NK-92 (cell line): ENCODE measurements around the gene HAO2.
"Not testable (repeated sequence)": the region's sequence is repeated elsewhere in the genome, so short reads cannot be mapped to it uniquely, and the experiment has no call there.

ENCODE experiments used
- DNase-seq: peaks from one replicate; lab custom pipeline; 2025; ENCODE audit not compliant: unreplicated experiment; lab: John Stamatoyannopoulos, UW

HAO2 gene

DNA sequence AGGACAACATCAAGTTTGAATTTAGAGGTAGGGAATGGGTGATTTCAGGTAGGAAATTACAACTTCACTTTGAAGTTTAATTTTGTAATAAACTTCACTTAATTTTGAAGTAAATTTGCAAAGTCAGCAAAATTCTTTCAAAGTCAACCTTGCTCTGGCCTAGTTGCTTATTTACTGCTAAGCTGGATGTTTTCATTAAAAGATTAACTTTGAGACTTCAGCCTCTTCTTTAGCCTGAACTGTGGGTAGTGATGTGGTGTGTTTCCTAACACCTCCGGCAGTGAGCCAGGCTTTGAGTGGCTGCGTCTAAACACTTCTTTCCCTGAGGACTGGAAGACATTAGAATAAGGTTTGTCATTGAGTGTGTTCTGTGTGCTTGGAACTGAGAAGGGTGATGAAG, at the start of gene HAO2:
TSS of gene HAO2 (plus strand) at position 232 of the 400 bp plus-strand sequence. CDS start 12,301 bp downstream, outside the sequence.
- DNase-seq, result no peak

DNA sequence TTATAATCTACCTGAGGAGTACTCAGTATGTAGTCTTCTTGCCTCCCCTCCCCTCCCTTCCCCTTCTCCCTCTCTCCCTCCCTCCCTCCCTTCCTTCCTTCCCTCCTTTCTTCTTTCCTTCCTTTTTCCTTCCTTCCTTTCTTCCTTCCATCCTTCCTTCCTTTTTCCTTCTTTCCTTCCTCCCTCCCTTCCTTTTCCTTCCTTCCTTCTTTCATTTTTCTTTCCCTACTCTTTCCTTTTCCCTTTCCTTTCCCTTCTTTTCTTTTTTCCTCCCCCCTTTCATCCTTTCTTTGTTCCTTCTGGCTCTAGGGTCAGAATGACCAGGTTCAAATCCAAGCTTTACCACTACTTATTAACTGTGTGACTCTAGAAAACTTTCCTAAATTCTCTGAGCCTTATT, 48.5 kb upstream of the HAO2 start:
- DNase-seq, result no peak

DNA sequence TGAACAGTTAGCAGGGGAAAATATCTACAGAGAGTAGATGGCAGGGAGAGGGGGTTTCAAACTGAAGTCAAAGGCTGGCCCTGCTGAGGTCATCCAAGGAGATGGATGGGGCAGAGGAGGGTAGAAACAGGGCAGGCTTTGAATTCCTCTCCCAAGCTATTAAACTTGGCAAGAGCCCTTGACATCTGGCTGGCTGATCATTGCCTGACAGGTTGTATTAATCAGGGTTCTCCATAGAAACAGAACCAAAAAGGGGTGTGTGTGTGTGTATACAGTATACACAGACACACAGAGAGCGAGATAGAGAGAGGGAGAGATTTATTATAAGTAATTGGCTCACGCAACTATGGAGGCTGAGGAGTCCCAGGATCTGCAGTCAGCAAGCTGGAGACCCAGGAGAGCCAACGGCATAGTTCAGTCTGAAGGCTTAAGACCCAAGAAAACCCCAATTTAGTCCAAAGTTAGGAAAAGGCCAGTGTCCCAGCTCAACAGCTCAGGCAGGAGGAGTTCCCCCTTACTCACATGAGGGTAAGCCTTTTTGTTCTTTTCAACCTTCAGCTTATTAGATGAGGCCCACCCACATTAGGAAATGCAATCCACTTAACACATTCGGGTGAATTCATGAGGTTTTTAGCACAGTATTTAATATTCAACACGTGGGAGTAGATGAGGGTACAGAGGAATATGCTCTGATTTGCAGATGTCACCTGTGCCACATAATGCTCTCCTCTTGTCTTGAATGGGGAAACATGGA, 46.7 kb upstream of the HAO2 start:
- DNase-seq, result no peak

DNA sequence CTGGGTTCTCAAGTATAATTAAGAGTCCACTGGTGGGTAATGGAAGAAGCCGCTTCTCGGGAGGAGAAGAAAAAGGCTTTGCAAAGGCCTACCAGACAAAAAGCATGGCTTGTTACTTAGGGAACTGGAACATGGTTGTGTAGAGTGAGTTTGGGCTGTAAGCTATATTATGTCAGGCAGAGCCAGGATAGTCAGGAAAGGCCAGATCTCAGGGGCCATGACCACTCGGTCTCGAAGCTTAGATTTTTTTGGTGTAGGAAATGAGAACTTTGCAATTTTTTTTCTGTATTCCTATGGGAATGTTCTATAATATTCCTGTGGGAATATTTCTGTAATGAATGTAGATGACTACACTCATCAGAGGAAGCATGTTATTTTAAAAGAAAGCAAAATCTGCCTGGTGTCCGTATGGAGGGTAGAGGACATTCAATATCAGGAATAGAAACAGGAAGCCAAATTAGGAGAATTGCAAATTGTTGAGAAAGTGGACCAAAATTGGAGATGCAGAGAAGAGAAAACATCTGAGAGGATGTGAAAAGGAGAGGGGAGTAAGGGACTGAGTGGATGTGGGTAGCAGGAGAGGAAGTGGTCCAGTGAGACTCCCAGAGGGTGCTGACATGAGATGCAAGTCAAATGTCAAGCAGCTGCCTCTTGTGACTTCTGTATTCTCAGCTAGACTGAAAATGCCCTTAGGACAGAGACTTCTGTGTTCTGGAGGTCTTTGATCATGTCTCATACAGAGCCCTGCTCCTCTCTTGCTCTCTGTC, 45.2 kb upstream of the HAO2 start:
- no peak for DNase-seq

DNA sequence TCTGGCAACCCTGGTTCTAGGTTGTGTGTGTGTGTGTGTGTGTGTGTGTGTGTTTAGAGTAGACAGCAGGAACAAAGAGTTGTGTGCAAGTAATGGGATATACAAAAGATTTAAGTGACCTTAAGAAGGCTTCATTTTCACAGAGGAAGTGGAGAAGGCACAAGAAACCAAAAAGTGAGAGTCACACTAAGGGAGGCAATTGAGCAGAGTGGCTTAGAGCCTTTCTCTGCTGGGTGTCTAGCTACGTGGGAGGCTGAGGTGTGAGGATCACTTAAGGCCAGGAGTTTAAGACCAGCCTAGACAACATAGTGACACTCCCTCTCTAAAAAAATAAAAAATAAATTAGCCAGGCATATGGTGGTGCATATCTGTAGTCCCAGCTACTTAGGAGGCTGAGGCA, 44.4 kb upstream of the HAO2 start:
- no peak for DNase-seq

DNA sequence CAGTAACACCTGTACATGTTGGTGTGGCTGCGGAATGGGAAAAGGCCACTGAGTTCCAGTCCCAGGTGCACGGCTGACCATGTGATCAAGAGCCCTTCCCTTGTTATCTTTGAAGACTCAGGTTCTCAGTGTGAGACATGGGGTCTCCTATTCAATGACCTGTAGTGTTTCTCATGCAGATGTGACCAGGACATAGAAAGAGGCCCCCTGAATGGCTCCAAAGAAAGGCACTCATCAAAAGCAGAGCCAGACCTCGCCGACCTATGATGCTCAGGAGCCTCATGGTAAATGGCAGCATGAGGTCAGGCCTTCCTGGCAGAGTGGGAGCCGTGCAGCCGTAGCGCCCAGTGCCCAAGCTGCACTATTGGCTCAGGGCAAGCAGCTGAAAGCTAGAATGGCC, 42.3 kb upstream of the HAO2 start:
- no peak for DNase-seq

DNA sequence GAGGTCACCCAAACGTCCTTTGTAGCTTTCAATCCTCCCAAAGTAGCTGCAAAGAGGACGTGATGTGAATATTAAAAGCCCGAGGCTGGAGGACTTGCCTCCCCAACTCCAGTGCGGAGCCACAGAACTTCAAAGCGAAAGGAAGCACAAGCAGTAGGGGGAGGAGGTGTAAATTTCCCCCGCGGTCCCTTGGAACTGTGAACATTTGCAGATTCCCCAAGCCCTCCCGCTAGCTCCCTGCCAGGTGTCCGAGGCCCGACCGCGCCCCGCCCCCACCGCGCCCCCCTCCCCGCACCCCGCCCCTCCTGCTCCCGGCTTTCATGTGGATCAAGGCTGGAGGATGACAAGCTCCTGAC, 41.5 kb upstream of the HAO2 start:
- no peak for DNase-seq

DNA sequence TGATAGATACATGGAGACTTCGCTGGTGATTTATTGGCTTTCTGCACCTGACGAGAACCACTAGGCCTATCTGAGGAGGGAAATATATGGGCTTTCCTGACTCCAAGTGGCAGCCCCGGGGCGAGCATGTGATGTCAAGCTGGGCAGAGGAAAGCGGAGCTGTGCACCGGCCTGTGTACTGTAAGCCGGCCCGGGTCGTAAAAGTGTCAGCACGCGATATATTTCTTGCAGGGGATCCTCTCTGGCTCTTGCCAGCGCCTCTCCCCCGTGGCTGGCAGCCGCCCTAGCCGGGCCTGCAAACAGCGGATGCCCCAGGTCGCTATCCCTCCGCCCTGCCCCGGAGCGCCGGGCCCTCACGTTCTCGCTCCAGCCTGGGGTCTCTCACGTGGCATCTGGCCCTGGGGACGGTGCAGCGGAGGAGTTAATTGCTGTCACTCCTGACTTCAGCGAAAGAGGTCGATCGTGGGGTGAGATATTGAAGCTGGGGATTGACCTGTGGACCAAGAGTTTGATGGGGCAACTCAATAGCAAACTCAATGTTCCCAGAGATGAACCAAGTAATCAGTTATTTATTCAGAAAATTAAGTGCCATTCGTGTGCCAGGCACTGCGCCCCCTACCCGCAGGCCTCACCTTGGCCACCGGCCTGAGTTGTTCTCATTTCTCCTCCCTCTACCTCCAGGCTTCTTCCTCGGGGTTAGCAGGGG, 41.0 kb upstream of the HAO2 start:
- no peak for DNase-seq

DNA sequence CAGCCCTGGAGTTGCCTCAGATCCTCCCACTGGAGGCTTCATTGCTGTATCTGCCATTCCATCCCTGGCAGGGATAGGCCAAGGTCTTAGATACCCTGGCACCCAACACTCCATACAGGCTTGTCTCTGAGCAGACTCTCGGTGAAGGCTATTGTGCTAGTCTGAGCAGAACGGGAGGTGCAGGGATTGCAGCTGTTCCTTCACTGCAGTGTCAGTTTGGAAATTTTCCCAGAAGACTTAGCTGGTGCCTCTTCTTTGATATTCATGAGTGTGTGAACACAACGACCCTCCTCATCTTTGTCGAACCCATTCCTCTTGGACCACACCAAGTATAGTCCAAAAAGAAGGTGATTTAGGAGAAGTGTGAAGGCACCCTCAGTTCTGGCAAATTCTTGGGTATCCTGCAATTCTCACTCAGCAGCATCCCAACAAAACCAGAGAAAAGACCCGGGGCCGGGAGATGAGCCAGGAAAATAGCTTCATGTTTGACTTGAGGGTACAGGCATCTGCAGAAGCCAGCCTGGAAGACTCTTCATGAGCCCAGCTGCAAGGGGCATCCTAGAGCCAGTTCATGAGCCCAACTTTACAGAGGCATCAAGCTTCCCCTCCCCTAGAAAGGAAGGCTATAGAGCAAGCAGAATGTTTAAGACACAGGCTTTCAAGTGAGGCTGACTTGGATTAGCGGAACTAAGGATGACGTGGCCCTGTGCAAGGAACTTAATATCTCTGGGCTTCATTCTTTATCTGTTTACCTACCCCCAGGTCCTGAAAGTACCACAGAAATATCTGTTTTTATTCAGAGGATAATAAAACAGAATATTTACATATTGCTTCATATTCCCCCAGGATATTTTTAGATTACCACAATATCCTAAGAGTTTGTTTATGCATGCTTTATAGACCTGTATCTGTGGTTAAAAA, 38.8 kb upstream of the HAO2 start:
- DNase-seq, result no peak

DNA sequence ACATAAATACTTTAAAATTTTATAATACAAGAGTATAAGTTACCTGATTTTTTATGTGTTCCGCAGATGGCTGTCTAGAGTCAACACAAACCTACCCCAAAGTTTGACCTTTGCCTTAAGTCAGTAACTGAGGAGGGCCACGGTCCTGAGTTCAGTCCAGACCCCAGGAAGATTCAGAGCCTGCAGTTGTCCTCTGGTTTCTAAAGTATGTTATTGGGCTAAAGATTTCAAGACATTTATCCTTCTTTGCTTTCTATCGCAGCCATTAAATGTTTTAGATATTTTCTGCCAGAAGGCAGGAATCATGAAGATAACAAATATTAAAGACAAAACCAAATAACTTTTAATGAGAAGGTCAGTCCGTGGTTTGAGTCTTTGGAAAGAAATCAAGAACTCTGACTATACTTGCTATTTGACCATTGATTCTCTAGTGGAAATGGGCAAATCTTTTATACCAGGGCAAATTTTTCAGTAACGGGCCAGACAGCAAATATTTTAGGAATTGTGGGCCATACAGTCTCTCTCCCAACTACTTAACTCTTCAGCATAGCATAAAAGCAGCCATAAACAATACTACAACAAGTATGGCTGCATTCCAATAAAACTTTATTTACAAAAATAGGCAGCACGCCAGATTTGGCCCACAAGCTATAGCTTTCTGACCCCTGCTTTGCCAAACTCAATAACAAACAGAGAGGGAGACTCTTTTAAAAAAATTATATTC, 38.0 kb upstream of the HAO2 start:
- no peak for DNase-seq

DNA sequence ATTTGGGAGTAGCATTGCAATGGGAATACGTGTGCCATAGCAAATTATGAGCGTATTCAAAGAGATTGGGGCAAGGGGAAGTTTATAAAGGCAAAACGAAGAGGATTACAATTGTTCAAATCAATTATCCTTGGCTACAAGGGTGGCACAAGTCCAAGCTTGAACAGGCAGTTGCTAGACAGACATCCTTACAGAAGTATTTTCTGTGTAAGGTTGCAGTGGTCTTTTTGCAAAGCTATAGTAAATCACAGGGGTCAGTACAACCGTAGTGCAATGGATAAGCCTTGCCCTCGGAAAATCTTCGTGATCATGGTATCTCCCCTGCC, 37.4 kb upstream of the HAO2 start:
- DNase-seq, result no peak

DNA sequence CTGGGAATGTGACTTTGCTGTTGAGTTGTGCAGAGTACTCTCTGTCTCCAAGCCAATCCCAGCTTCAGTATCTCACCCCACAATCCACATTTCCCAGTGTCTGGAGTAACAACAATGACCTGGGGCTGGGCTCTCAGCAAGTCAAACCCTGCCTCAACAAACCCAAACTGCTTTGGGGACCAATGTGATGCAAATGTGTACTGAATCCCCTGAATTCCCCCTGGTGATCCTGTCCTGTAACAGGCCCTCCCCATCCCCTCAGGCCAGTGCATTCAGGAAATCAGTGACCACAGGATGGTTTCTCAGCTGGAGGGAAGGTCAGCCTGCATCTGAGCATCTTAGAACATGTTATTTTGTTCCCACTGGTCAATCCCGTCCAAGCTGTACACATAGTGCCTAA, 36.7 kb upstream of the HAO2 start:
- no peak for DNase-seq

DNA sequence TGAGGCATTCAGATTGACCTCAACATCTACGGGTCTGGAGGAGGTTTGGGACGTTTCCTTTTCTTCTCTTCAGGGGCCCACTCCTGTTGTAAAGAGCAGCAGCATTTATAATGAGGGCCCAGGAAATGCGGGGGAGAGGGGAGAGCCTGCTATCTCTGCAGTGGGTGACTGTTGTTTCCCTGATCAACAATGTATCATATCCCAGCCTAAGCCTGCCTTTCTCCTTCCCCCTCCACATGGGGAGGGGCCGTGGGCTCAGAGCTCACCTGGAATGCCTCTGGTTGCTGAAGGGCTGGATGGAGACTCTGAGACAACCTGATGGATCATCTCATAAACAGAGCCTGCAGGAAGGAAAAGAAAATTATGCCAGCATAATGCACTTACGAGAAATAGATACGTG, 36.0 kb upstream of the HAO2 start:
- DNase-seq, result no peak

DNA sequence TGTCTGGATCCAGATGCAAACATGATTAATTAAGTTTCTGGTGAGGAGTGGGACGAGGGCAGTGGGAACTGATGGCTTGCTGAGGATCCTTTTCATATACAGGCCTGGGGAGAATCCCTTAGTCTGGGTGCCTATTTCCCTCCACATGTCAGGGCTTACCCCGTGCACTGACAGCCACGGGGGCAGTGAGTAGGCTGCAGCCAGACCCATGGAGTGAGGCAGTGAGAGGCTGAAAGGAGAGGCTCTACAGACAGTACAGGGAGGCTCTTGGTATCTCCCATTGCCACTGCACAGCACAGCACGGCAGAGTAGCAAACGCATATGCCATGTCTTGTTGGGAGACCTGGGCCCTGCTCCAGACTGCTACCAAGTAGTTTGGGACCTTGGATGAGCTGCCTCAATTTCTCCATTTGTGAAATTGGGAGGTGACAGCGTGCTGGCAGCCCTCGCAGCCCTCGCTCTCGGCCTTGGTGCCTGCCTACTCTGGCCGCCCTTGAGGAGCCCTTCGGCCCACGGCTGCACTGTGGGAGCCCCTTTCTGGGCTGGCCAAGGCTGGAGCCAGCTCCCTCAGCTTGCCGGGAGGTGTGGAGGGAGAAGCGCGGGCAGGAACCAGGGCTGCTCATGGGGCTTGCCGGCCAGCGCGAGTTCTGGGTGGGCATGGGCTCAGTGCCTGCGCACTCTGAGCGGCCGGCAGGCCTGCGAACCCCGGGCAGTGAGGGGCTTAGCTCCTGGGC, 35.3 kb upstream of the HAO2 start:
- DNase-seq, result no peak

DNA sequence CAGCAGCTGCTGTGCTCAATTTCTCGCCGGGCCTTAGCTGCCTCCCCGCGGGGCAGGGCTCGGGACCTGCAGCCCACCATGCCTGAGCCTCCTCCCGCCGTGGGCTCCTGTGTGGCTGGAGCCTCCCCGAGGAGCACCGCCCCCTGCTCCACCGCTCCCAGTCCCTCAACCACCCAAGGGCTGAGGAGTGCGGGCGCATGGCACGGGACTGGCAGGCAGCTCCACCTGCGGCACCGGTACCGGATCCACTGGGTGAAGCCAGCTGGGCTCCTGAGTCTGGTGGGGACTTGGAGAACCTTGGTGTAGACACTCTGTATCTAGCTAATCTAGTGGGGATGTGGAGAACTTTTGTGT, 34.7 kb upstream of the HAO2 start:
- DNase-seq, result not testable (repeated sequence)

DNA sequence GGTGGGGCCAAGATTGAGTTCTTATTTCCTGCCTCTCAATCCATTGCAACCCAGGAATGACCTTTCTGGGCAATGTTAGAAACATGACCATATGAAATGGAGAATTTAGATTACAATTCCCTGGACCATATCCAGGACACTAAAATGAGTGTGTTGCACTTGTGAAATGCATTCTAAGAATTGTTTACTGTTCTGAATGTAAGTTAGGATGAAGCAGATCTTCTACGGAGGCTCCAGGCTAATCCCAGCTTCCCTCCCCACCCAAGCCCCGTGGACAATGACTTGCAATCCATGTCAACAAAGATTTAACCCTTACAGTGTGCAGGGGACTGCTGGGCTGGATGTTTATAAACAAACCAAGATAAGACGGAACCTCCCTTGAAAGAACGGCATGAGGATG, 31.7 kb upstream of the HAO2 start:
- DNase-seq, result no peak

DNA sequence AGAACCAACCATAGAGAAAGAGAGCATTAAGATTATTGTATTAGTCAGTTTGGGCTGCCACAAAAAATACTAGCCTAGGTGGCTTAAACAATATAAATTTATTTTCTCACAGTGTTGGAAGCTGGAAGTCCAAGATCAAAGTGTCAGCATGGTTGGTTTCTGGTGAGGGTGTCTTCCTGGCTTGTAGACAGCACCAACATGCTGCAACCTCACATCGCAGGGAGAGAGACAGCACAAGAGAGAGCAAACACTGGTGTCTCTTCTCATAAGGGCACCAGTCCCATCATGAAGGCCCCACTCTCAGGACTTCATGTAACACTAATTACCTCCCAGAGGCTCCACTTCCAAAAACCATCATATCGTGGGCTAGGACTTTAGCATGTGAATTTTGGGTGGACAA, 30.6 kb upstream of the HAO2 start:
- DNase-seq, result no peak

DNA sequence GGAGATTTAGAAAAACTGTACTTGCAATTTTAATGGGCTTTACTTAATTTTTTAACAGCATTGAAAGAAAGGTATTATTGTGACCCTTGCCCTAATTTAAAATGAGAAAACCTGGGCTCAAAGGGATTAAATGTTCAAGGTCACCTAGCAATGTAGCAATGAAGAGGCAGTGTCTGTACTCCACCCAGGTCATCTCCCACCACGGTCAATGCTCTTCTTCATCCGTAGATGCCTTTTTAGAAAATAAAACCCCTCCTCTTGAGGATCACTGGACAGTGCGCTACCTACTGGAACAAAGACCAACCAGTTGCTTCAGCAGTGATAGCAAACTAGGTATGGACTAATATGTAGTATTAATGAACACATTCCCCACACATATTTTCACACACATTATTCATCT, 29.8 kb upstream of the HAO2 start:
- DNase-seq, result no peak

DNA sequence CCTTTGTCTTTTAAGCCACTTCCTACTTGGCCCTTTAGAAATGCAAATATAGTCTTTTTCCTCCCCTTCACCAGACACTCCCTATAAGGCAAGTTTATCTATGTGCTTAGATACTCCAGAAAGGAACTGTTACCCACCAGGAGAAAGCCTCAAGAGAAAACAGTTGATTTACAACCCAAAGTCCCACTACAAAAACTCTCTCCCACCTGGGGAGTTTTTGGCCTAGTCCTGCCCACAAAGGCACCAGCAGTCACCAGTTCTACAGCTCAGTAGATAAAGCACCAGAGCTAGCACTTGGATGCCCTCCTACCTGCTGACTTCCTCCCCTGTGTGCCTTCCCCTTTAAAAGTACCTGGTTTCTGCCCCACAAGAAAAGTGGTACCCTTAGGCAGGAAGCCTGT, 27.7 kb upstream of the HAO2 start:
- DNase-seq, result no peak

DNA sequence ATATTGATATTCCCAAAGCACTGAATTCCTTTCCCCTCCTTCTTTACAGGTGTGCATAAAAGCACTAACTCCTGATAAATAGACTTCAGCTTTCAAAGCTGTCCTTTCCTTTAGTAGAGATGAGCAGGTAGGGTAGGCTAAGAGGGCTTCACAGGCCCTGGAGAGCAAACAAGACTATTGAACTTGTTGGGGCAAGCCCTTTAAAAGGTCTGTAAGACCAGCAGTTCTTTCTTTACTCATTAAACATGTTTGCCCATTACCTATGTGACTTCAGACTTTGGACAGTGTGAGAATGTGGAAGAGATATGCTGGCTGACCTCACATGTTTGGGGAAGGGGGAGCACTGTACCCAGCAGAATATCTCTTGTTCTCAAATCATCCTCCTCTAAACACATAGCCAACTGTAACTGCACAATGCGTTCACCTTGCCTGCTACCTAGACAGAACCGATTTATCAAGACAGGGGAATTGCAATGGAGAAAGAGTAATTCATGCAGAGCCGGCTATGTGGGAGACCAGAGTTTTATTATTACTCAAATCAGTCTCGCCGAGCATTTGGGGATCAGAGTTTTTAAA, 27.1 kb upstream of the HAO2 start:
- no peak for DNase-seq
